HL-60 (cell line): ENCODE measurements around the gene USP32.

ENCODE experiments used
- DNase-seq, 2 experiments: peaks; one replicate each; pipeline ENCODE4 v3.0.0-alpha.2; 2010 to 2020; ENCODE audit warnings: low read depth in 1 of 2, low spot score in 1 of 2
- H3K27ac ChIP-seq: fragments of 250-450 bp; sonication (Bioruptor Pico); replicated peaks from 2 replicates; pipeline ENCODE4 v1.5.1; 2020; ENCODE audit warnings: mild to moderate bottlenecking, moderate library complexity
- H3K27me3 ChIP-seq: fragments of 250-450 bp; sonication (Bioruptor Pico); 2 replicates; pipeline ENCODE4 v1.5.1; 2021; ENCODE audit warnings: mild to moderate bottlenecking, moderate library complexity; ENCODE audit not compliant: insufficient read depth, poor library complexity, severe bottlenecking
- H3K4me3 ChIP-seq: replicated peaks from 2 replicates; pipeline ENCODE4 v1.5.1; 2011; ENCODE audit warnings: mild to moderate bottlenecking, control low read depth, low read length; ENCODE audit not compliant: insufficient read depth
- GABPA ChIP-seq: IDR thresholded peaks from 2 replicates; pipeline ENCODE4 v1.6.1; 2012; ENCODE audit warnings: low read depth
- POLR2AphosphoS5 ChIP-seq: IDR thresholded peaks from 2 replicates; pipeline ENCODE4 v1.6.1; 2012; ENCODE audit warnings: low read depth
- SPI1 ChIP-seq: IDR thresholded peaks from 2 replicates; pipeline ENCODE4 v1.6.1; 2012; ENCODE audit warnings: low read depth, mild to moderate bottlenecking, borderline replicate concordance
- TF ChIP-seq, protein P1 (sequence below): IDR thresholded peaks from 2 replicates; pipeline ENCODE4 v1.6.1; 2012; ENCODE audit warnings: low read depth; ENCODE audit not compliant: insufficient replicate concordance
- TF ChIP-seq, protein P2 (sequence below): IDR thresholded peaks from one replicate; pipeline ENCODE4 v1.5.1; 2011; ENCODE audit warnings: low read length, control low read depth, inconsistent platforms; ENCODE audit not compliant: insufficient read depth

The USP32 gene

DNA sequence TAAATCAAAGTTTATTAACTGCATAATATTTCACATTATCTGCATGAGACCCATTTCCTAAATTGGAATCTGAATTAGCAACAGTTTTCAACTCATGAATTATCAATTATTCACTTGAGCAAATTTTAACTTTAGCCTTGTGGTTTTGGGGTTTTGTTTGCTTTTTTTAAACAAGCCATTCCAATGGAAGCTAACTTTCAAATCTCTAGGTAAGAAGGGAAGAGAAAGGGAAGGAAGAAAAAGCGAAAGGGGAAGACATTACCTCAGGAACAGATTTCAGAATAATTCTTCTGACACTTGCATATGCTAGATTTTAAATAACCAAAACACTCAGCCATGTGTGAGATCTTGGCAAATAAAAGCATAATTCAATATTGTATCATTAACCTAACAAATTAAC is 139.5 kb downstream of the USP32 start:
- no peak for DNase-seq
- TF ChIP-seq, protein P1, sequence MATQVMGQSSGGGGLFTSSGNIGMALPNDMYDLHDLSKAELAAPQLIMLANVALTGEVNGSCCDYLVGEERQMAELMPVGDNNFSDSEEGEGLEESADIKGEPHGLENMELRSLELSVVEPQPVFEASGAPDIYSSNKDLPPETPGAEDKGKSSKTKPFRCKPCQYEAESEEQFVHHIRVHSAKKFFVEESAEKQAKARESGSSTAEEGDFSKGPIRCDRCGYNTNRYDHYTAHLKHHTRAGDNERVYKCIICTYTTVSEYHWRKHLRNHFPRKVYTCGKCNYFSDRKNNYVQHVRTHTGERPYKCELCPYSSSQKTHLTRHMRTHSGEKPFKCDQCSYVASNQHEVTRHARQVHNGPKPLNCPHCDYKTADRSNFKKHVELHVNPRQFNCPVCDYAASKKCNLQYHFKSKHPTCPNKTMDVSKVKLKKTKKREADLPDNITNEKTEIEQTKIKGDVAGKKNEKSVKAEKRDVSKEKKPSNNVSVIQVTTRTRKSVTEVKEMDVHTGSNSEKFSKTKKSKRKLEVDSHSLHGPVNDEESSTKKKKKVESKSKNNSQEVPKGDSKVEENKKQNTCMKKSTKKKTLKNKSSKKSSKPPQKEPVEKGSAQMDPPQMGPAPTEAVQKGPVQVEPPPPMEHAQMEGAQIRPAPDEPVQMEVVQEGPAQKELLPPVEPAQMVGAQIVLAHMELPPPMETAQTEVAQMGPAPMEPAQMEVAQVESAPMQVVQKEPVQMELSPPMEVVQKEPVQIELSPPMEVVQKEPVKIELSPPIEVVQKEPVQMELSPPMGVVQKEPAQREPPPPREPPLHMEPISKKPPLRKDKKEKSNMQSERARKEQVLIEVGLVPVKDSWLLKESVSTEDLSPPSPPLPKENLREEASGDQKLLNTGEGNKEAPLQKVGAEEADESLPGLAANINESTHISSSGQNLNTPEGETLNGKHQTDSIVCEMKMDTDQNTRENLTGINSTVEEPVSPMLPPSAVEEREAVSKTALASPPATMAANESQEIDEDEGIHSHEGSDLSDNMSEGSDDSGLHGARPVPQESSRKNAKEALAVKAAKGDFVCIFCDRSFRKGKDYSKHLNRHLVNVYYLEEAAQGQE = no peak
- TF ChIP-seq, protein P2, sequence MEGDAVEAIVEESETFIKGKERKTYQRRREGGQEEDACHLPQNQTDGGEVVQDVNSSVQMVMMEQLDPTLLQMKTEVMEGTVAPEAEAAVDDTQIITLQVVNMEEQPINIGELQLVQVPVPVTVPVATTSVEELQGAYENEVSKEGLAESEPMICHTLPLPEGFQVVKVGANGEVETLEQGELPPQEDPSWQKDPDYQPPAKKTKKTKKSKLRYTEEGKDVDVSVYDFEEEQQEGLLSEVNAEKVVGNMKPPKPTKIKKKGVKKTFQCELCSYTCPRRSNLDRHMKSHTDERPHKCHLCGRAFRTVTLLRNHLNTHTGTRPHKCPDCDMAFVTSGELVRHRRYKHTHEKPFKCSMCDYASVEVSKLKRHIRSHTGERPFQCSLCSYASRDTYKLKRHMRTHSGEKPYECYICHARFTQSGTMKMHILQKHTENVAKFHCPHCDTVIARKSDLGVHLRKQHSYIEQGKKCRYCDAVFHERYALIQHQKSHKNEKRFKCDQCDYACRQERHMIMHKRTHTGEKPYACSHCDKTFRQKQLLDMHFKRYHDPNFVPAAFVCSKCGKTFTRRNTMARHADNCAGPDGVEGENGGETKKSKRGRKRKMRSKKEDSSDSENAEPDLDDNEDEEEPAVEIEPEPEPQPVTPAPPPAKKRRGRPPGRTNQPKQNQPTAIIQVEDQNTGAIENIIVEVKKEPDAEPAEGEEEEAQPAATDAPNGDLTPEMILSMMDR = no peak
- TF ChIP-seq SPI1 (no peak), GABPA (no peak), POLR2AphosphoS5 (no peak)
- Histone ChIP-seq H3K27me3 (no peaks in the 10 kb centered on the region), H3K4me3 (no peak overlapping the region), H3K27ac (no peak overlapping the region)

DNA sequence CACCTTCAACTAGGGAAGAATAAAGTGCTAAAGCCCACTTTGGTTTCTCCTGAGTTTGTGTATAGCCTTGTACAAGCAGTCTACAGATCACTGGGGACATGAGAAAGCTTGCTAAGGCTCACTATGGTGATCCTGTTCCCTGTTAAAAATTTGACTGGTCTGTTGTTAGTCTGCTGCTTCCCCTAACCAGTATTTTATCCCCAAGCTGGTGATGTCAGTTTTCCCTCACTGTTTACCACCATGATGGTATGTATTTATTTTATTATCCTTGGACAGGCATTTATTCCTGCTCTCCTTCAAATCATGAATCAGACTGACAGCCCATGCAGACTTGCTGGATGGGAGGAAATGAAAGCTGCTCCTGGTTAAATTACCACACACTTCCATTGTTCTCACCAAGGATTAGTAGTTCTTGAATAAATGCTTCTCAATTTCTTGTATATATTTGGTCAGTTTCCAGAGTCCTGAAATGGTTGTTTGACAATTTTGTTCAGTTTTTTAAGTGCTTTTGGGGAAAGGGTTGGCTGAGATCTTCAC is 142.6 kb downstream of the USP32 start:
- no peak overlapping the region for H3K27ac ChIP-seq
- no peak overlapping the region for H3K4me3 ChIP-seq
- TF ChIP-seq POLR2AphosphoS5 (no peak), SPI1 (no peak), GABPA (no peak)
- TF ChIP-seq, protein P2 = no peak
- TF ChIP-seq, protein P1 = no peak
- H3K27me3 ChIP-seq = no peaks in the 10 kb centered on the region
- no peak for DNase-seq

DNA sequence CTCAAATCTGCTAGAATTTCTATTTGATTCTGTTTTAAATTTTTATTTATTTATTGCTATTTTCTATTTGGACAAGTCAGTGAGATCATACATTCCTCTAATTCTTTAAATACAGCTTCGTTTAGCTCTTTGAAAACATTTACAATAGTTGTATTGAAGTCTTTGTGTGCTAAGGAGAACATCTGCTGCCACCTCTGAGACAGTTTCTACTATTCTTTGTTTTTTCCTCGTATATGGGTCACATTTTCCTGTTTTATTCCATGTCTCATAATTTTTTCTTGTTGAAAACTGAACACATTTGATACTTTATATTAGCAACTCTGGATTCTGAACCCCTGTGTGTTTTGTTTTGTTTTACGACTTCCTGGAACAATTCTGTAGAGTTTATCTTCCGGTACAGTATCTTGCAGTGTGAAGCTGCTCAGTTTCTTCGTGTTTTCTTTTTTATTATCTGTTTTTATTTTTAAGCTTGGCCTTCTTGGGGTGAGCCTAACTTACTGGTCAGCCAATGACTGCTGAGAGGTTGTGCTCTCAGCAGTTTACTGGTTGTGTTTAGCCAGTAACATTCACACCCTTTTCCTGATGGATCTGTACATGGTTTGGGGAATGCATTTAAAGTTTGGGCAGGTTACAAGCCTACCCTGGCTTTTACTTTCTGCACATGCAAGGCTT is 143.2 kb downstream of the USP32 start:
- no peak overlapping the region for H3K4me3 ChIP-seq
- no peak overlapping the region for H3K27ac ChIP-seq
- no peak for DNase-seq
- TF ChIP-seq GABPA (no peak), POLR2AphosphoS5 (no peak), SPI1 (no peak)
- TF ChIP-seq, protein P1 = no peak
- TF ChIP-seq, protein P2 = no peak
- H3K27me3 ChIP-seq = no peaks in the 10 kb centered on the region
